GM18909 (cell line): ENCODE results near the gene F9.

Experiments used
- ATAC-seq: cut with Tn5 transposase; IDR thresholded peaks from one replicate; pipeline ENCODE4 v1.9.1; 2021; ENCODE audit warnings: mild to moderate bottlenecking; ENCODE audit not compliant: unreplicated experiment, poor library complexity

F9 gene

GRCh38 chrX:139585613-139586012 is 55.1 kb downstream of the F9 start:
- no peak for ATAC-seq

GRCh38 chrX:139596068-139596467 is 65.5 kb downstream of the F9 start:
- ATAC-seq = no peak

- no peak for ATAC-seq
These were observed 69.6 kb downstream of the F9 start for GRCh38 chrX:139600105-139600504.
